HL-60/S4 treated with retinoic acid at 250 ng/mL for 4 days and 3 days (cell line): Measurements from ENCODE around the gene PFKFB4.

Experiments
- in situ Hi-C: fragments of 300-500 bp; cut with MboI; formaldehyde crosslinking; loops from 2 replicates; pipeline ENCODE4 v1.7.0; 2022; ENCODE audit warnings: low sequenced_read_pairs

Gene PFKFB4

GRCh38 chr3:48468329-48468731 is 88.3 kb downstream of the PFKFB4 start:
- in situ Hi-C loops: no loop called here
